Esophagus muscularis mucosa (tissue), 4 donors: ENCODE measurements around the gene UBL7. TPM values are rescaled to one million over a fixed set of nuclear protein-coding genes. Genes with fewer than 3 reads are reported as not detected.

Experiments used
- DNase-seq: peaks from one replicate; pipeline ENCODE4 v3.0.0-alpha.2; 2017; ENCODE audit errors: extremely low spot score
- H3K27ac ChIP-seq, 4 donors: fragments of 200-600 bp; sonication (generic); replicated peaks in 1 of 4; 1 replicate in 3 of 4; 2 replicates in 1 of 4; pipeline ENCODE4 v1.5.1; 2016 to 2019; ENCODE audit warnings: mild to moderate bottlenecking in 1 of 4
- H3K27me3 ChIP-seq, 4 donors: fragments of 200-600 bp; sonication (generic); one replicate each; pipeline versions ENCODE4 v1.5.1 to v1.6.0; 2016 to 2019
- H3K36me3 ChIP-seq, 4 donors: fragments of 200-600 bp; sonication (generic); one replicate each; pipeline ENCODE4 v1.5.1; 2016 to 2019
- H3K4me1 ChIP-seq, 4 donors: fragments of 200-600 bp; sonication (generic); one replicate each; pipeline ENCODE4 v1.5.1; 2016 to 2019
- H3K4me3 ChIP-seq, 4 donors: fragments of 200-600 bp; sonication (generic); 1 replicate in 2 of 4; 2 replicates in 2 of 4; pipeline ENCODE4 v1.5.1; 2016 to 2019; ENCODE audit warnings: mild to moderate bottlenecking in 4 of 4, moderate library complexity in 1 of 4
- H3K9me3 ChIP-seq, 4 donors: fragments of 200-600 bp; sonication (generic); 1 replicate in 3 of 4; 2 replicates in 1 of 4; pipeline ENCODE4 v1.5.1; 2016 to 2019
- CTCF ChIP-seq, 3 experiments: fragments of 200-600 bp in 2 of 3; fragments of 450-650 bp in 1 of 3; sonication (generic) in 2 of 3; IDR thresholded peaks; one replicate each; pipeline ENCODE4 v1.5.1; 2017 to 2019; ENCODE audit warnings: antibody characterized with exemption in 3 of 3, mild to moderate bottlenecking in 2 of 3, moderate library complexity in 1 of 3
- EP300 ChIP-seq: sonication (generic); formaldehyde crosslinking; IDR thresholded peaks from one replicate; pipeline ENCODE4 v1.6.1; 2017; ENCODE audit warnings: antibody characterized with exemption
- POLR2A ChIP-seq: fragments of 450-650 bp; IDR thresholded peaks from one replicate; pipeline ENCODE4 v1.6.1; 2017; ENCODE audit warnings: antibody characterized with exemption, moderate library complexity, mild to moderate bottlenecking, low read depth
- POLR2AphosphoS5 ChIP-seq, 2 donors: sonication (generic); formaldehyde crosslinking; IDR thresholded peaks; one replicate each; pipeline ENCODE4 v1.6.1; 2017; ENCODE audit warnings: antibody characterized with exemption in 2 of 2
- WGBS: methylation state at CpG from one replicate; pipeline ENCODE4 v1.1.5; 2018; 5-methylcytosine and 5-hydroxymethylcytosine counted together
- intact Hi-C: fragments of 100-400 bp; cut with DNase I; formaldehyde crosslinking; loops from one replicate; pipeline ENCODE4 v1.15.1; 2023
- total RNA-seq, 4 donors: library from RNA; depleted of rRNA; stranded (reverse); fragments of >200 nt; gene quantifications; one replicate each; pipeline versions ENCODE4 v1.1.0 to v1.2.1, GENCODE V29; 2016

Gene UBL7
- total RNA-seq, 4 donors from 2014 or later = 52.7 to 69.7 (median 60.5) TPM

- Histone ChIP-seq H3K9me3 (no peaks in the 10 kb centered on the region), H3K27me3 (peaks cover 0 to 52% (median 18%) of the 10 kb centered on the region in 4 donors), H3K27ac (no peak overlapping the region), H3K36me3 (no peaks in the 10 kb centered on the region), H3K4me1 (peaks cover 6 to 23% (median 15%) of the 10 kb centered on the region in 4 donors), H3K4me3 (no peak overlapping the region)
- TF ChIP-seq POLR2A (no peak), POLR2AphosphoS5 (IDR thresholded peaks at IDR 0.05) (no peak), CTCF (IDR thresholded peaks at IDR 0.05) (no peak), EP300 (no peak)
- DNase-seq = no peak
- WGBS = 84% methylated on average over 8 of the region's 9 CpGs
- intact Hi-C loops = no loop called here
These were observed 33.1 kb downstream of the UBL7 start for GRCh38 chr15:74427607-74428441.

GRCh38 chr15:74426404-74427281 is 34.3 kb downstream of the UBL7 start:
- peaks cover 0 to 41% (median 6%) of the 10 kb centered on the region in 4 donors for H3K27me3 ChIP-seq
- H3K36me3 ChIP-seq = no peaks in the 10 kb centered on the region
- no peak for DNase-seq
- no peak for TF ChIP-seq EP300
- TF ChIP-seq POLR2AphosphoS5 (IDR thresholded peaks at IDR 0.05) = no peak
- TF ChIP-seq POLR2A = no peak
- no peak for TF ChIP-seq CTCF (IDR thresholded peaks at IDR 0.05)
- no peaks in the 10 kb centered on the region for H3K9me3 ChIP-seq
- intact Hi-C loops = no loop called here
- no peak overlapping the region for H3K4me3 ChIP-seq
- 94% methylated on average over 10 of the region's 10 CpGs for WGBS
- H3K4me1 ChIP-seq = peaks cover 4 to 15% (median 7%) of the 10 kb centered on the region in 4 donors
- H3K27ac ChIP-seq = no peak overlapping the region

- Histone ChIP-seq H3K36me3 (no peaks in the 10 kb centered on the region), H3K9me3 (no peaks in the 10 kb centered on the region), H3K27me3 (peaks cover 0 to 30% (median 0%) of the 10 kb centered on the region in 4 donors), H3K27ac (no peak overlapping the region), H3K4me3 (no peak overlapping the region), H3K4me1 (peaks cover 6 to 15% (median 9%) of the 10 kb centered on the region in 4 donors)
- DNase-seq = no peak
- intact Hi-C loops = no loop called here
- 91% methylated on average over 7 of the region's 7 CpGs for WGBS
- TF ChIP-seq EP300 (no peak), CTCF (IDR thresholded peaks at IDR 0.05) (no peak), POLR2AphosphoS5 (IDR thresholded peaks at IDR 0.05) (no peak), POLR2A (no peak)
These were observed 35.3 kb downstream of the UBL7 start for GRCh38 chr15:74425630-74426029.

- Histone ChIP-seq H3K36me3 (no peaks in the 10 kb centered on the region), H3K4me1 (peaks cover 12 to 16% (median 14%) of the 10 kb centered on the region in 4 donors), H3K4me3 (no peak overlapping the region), H3K27me3 (peaks cover 0 to 24% (median 0%) of the 10 kb centered on the region in 4 donors), H3K27ac (no peak overlapping the region), H3K9me3 (no peaks in the 10 kb centered on the region)
- intact Hi-C loops = no loop called here
- no peak for DNase-seq
- WGBS = 90% methylated on average over 8 of the region's 8 CpGs
- TF ChIP-seq CTCF (IDR thresholded peaks at IDR 0.05) = no peak
- no peak for TF ChIP-seq EP300
- no peak for TF ChIP-seq POLR2A
- TF ChIP-seq POLR2AphosphoS5 (IDR thresholded peaks at IDR 0.05) = no peak
These were observed 35.9 kb downstream of the UBL7 start for GRCh38 chr15:74424901-74425528.
